Brain microvascular endothelial cell (primary cell): ENCODE measurements around the gene SQSTM1.

Source experiments
- DNase-seq: peaks from one replicate; pipeline ENCODE4 v3.0.0-alpha.2; 2020
- H3K27ac ChIP-seq: fragments of 250-450 bp; sonication (Bioruptor Pico); 2 replicates; pipeline ENCODE4 v1.5.1; 2020; ENCODE audit warnings: mild to moderate bottlenecking, moderate library complexity
- H3K27me3 ChIP-seq: fragments of 250-450 bp; sonication (Bioruptor Pico); replicated peaks from 2 replicates; pipeline ENCODE4 v1.5.1; 2020; ENCODE audit warnings: mild to moderate bottlenecking
- H3K36me3 ChIP-seq: fragments of 250-450 bp; sonication (Bioruptor Pico); replicated peaks from 2 replicates; pipeline ENCODE4 v1.5.1; 2020; ENCODE audit warnings: mild to moderate bottlenecking
- H3K4me3 ChIP-seq: 2 replicates; pipeline ENCODE4 v1.5.1; 2011; ENCODE audit warnings: low read depth, mild to moderate bottlenecking, control low read depth, low read length, moderate library complexity
- CTCF ChIP-seq: IDR thresholded peaks from 2 replicates; pipeline ENCODE4 v1.5.1; 2011; ENCODE audit warnings: low read depth, mild to moderate bottlenecking, moderate library complexity, low read length, control low read depth, inconsistent platforms; ENCODE audit errors: missing control alignments
- in situ Hi-C: cut with HindIII; loops from 2 replicates; pipeline ENCODE4 v1.10.0; 2017; ENCODE audit warnings: low sequenced_read_pairs, low pct_ligation_motif_present

Gene SQSTM1

DNA sequence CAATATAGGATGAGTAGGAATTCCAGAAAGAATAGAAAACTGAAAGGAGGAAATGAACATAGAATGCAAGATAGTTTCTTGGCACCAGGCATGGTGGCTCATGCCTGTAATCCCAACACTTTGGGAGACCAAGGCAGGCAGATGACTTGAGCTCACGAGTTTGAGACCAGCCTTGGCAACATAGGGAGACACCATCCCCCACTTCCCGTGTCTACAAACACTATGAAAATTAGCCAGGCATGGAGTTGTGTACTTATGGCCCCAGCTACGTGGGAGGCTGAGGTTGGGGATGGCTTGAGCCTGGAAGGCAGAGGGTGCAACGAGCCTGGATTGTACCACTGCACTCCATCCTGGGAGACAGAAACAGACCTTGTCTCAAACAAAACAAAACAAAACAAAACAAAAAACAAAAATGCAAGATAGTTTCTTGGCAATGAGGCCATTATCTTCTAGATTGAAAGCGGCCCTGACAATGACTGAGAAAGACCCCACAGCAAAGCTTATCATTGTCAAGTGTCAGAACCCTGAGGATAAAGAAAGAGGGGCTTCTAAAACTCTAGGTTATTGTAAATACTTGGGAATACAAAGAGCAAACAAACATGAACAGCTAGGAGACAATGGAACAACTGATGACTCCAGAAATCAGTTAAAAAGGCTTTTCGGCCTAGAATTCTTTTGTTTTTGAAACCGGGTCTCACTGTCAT, 9.2 kb downstream of the SQSTM1 start:
- no peak overlapping the region for H3K27ac ChIP-seq
- no peak overlapping the region for H3K4me3 ChIP-seq
- no peaks in the 10 kb centered on the region for H3K27me3 ChIP-seq
- TF ChIP-seq CTCF, result no peak
- H3K36me3 ChIP-seq, result peaks cover 96% of the 10 kb centered on the region
- no peak for DNase-seq
- in situ Hi-C loops, result no loop called here

DNA sequence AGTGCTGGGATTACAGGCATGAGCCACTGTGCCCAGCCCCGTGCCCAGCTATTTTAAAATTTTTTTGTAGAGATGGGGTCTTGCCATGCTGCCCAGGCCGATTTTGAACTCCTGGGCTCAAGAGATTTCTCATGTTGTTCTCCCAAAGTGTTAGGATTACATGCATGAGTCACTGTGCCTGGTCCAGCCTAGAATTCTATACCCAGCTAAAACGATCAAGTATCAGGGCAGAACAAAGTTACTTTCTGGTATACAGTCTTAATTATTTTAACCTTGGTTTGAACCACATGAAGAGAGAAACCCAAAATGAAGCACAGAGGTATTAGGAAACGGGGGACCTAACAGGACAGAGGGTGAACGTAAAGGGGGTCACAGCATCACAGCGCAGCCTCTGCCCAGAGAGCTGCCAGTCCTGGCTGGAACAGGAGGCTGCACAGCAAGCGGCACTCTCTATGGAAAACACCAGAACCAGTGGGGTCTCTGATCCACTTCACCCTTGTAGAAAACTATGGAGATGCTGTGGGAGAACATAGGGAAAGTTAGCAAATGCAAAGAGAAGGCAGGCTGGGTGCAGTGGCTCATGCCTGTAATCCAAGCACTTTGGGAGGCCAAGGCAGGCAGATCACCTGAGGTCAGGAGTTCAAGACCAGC, 10.2 kb downstream of the SQSTM1 start:
- Histone ChIP-seq H3K27ac (no peak overlapping the region), H3K36me3 (peaks cover 90% of the 10 kb centered on the region), H3K27me3 (no peaks in the 10 kb centered on the region), H3K4me3 (no peak overlapping the region)
- in situ Hi-C loops, result no loop called here
- TF ChIP-seq CTCF, result no peak
- no peak for DNase-seq

DNA sequence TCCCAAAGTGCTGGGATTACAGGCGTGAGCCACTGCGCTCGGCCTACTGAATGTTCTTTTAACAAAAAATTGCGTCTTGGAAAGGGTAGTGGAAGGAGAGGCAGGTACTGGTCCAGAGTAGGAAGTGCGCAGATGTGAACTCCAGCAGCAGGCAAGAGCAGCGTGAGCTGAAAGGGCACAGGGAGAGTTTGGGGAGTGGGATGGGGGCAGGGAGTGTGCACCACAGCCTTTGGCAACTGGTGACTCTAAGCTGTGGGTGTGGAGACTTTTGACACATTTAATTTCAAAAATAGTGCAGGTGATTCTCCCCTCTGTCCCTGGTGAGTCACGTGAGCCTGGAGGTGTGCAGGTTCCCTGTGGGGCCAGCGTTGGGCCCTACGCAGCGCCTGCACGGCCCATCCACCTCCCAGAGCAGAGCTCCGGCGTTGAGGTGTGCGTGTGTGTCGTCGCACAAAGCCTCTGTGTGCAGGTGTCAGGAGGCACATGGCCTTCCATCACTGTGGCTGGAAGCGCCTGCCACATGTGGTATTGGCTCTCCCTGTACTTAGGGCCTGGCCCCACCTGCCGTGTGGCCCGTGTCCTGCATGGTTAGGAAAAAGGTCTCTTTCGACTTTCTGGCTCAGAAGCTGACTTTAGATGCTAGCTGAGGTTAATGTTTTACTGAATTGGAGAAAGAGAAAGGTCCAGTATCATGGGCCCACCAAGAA, 11.5 kb downstream of the SQSTM1 start:
- Histone ChIP-seq H3K4me3 (no peak overlapping the region), H3K27me3 (no peaks in the 10 kb centered on the region), H3K27ac (no peak overlapping the region), H3K36me3 (peaks cover 90% of the 10 kb centered on the region)
- DNase-seq, result no peak
- TF ChIP-seq CTCF, result no peak
- in situ Hi-C loops, result no loop called here

GRCh38 chr5:179833056-179833708, 12.5 kb downstream of the SQSTM1 start:
- TF ChIP-seq CTCF, result no peak
- Histone ChIP-seq H3K27ac (no peak overlapping the region), H3K36me3 (peaks cover 90% of the 10 kb centered on the region), H3K27me3 (no peaks in the 10 kb centered on the region), H3K4me3 (no peak overlapping the region)
- no peak for DNase-seq
- in situ Hi-C loops, result no loop called here

GRCh38 chr5:179833709-179834070, 13.0 kb downstream of the SQSTM1 start:
- in situ Hi-C loops, result no loop called here
- no peak for DNase-seq
- TF ChIP-seq CTCF, result no peak

More at GRCh38 chr5:179833709-179834070, 13.0 kb downstream of the SQSTM1 start:
- Histone ChIP-seq H3K4me3 (no peak overlapping the region), H3K27me3 (no peaks in the 10 kb centered on the region), H3K36me3 (peaks cover 90% of the 10 kb centered on the region), H3K27ac (no peak overlapping the region)
